GM12872 (cell line): Measurements from ENCODE around the gene RO60.

Source experiments
- TF ChIP-seq, protein P1 (sequence below): IDR thresholded peaks from 3 replicates; pipeline ENCODE4 v1.5.1; 2011; ENCODE audit warnings: low read depth, mild to moderate bottlenecking, low read length, moderate library complexity; ENCODE audit not compliant: insufficient read depth

The RO60 gene

DNA sequence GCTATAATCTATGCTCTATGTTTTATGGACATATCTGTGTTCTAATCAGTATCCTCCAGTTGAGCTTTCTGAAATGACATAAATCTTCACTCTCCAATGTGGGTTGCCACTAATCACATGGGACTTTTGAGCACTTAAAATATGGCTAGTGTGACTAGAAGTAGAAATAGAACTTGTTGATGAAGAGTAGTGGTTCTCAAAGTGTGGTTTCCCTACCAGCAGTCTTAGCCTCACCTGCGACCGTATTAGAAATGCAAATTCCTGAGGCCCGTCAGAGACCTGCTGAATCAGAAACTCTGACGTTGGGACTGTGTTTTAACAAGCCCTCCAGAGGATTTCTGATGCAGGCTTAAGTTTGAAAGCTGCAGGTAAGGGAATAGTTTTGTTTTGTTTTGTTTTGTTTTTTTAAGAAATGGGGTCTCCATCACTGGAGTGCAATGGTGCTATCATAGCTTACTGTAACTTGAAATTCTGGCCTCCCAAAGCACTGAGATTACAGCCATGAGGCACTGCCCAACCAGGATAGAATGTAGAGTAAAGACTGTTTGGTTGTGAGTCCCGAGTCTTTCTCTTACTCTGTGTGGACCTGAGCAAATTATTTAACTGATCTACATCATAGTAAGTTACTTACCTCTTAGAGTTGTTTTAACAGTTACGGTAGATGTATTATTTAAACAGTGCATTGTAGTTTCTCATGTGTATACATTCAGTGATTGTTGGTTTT is 24.1 kb downstream of the RO60 start:
- TF ChIP-seq, protein P1, sequence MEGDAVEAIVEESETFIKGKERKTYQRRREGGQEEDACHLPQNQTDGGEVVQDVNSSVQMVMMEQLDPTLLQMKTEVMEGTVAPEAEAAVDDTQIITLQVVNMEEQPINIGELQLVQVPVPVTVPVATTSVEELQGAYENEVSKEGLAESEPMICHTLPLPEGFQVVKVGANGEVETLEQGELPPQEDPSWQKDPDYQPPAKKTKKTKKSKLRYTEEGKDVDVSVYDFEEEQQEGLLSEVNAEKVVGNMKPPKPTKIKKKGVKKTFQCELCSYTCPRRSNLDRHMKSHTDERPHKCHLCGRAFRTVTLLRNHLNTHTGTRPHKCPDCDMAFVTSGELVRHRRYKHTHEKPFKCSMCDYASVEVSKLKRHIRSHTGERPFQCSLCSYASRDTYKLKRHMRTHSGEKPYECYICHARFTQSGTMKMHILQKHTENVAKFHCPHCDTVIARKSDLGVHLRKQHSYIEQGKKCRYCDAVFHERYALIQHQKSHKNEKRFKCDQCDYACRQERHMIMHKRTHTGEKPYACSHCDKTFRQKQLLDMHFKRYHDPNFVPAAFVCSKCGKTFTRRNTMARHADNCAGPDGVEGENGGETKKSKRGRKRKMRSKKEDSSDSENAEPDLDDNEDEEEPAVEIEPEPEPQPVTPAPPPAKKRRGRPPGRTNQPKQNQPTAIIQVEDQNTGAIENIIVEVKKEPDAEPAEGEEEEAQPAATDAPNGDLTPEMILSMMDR: no peak

DNA sequence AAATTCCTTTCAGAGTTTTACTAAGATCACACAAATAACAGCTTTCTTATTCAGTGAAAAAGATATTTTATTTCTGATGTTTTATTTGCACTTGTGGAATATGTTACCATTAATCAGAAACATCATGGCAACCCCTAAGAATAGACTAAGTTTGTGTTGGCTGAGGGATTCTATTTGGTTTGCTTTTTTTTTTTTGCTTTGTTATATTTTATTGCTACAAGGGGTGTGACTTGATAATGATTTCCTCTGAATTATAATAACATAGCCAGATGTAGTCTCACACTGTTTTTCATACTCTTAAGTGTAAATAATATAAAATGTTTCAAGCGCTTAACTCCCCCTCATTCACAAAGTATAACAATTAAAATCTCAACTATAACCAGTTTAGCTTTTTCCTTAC is 25.9 kb downstream of the RO60 start:
- TF ChIP-seq, protein P1: no peak

DNA sequence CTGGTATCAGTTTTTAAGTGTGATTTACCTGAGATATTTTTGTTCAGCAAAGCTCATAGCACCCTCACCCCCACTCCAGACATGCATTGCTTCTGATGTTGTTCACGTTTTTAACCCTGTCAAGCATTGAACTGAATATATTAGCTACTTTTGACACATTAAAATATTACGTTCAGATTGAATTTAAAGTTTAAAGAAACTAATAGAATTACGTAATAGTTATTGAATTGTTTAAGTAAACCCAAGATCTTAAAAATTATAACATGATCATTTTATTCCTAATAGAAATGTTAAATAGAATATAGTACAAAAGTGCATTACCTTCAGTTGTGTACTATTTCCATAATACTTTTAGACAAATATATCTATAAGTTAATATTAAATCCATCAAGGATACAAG is 26.9 kb downstream of the RO60 start:
- TF ChIP-seq, protein P1: no peak

DNA sequence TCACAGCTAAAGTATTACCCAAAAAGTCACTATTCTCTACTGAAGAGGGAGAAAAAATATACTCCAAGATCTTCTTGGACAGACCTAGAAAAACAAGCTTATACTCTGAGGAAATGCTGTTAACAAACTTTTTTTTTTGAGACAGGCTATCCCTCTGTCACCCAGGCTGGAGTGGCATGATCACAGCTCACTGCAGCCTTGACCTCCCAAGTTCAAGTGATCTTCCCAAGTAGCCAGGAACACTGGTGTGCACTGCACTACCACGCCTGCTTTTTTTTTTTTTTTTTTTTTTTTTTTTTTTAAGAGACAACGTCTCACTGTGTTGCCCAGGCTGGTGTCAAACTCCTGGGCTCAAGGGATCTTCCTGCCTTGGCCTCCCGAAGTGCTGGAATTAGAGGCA is 28.5 kb downstream of the RO60 start:
- TF ChIP-seq, protein P1: no peak

DNA sequence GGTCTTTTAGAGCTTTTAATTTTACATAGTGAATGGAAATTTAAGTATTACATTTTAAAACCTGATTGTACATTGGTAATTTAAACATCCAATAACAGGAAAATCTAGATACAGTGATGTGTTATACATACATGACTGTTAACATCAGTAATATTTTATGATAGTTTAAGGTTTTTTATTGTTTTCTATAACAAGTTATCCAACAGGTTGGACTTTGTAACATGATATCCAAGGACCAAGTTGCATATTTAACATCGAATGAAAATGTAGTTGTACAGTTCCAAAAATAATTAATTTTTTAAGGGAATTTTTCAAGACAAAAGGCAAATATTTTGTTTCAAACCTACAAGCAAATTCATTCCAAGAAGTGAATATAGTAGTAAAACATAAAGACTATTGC is 31.5 kb downstream of the RO60 start:
- TF ChIP-seq, protein P1: no peak

DNA sequence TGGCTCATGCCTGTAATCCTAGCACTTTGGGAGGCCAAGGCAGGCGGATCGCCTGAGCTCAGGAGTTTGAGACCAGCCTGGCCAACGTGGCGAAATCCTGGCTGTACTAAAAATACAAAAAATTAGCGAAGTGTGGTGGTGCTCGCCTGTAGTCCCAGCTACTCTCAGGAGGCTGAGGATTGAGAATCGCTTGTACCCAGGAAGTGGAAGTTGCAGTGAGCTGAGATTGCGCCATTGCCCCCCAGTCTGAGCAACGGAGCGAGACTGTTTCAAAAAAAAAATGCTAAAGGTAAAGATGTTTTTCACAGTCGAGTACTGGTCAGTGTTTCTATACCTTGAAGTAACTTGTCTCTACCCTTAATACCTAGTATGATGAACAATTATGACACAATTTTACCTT is 34.7 kb downstream of the RO60 start:
- TF ChIP-seq, protein P1: no peak

DNA sequence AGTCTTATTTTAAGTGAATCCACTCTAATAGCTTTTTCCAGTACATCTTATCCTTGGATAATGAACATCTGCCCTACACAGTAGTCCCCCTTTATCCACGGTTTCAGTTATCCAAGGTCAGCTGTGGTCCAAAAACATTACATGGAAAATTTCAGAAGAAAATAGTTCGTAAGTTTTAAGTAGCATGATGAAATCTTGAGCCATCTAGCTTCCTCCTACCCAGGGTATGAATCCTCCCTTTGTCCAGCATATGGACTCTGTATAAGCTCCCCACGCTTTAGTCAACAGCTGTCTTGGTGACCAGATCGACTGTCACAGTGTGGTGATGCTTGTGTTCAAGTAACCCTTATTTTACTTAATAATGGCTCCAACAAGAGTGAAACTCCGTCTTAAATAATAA is 43.2 kb downstream of the RO60 start:
- TF ChIP-seq, protein P1: no peak
